ENCODE data around the gene USP46.

The USP46 gene

DNA sequence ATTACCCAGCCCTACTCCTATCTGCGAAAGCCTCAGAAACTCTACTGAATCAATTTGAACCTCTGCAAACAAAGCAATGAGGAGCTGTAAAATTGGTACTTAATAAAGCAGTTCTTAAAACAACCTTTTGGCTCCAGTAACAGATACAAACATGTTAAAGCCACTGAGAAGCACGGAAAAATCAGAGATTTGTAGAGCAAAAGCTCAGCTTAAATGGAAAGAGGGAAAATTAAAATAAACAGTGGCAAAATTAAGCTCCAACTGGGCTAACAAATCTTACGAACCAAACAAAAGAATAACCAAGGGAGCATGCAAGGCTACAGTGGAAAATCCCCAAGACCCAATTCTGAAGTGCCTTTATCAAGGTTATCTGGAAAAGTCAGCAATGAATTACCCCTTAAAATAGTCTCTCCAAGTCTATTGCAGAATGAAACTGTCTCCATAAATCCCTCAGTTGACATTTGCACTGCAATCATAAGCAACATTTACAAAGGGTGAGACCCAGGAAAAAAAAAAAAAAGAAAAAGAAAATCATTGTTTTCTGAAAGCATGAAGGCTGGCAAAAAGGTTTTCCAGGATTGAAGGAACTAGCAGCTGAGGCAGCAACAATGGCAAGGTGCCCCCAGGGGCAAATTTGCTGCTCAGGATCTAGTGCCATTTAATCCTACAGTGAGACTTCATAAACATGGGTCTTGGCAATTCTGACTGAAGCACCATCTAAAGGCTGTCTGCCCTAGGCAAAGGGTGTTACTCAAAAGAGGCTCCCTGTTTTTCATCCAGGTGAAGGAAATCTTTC, 40.1 kb downstream of the USP46 start:
- DNase-seq (ENCODE audit: low read depth) = no peak

DNA sequence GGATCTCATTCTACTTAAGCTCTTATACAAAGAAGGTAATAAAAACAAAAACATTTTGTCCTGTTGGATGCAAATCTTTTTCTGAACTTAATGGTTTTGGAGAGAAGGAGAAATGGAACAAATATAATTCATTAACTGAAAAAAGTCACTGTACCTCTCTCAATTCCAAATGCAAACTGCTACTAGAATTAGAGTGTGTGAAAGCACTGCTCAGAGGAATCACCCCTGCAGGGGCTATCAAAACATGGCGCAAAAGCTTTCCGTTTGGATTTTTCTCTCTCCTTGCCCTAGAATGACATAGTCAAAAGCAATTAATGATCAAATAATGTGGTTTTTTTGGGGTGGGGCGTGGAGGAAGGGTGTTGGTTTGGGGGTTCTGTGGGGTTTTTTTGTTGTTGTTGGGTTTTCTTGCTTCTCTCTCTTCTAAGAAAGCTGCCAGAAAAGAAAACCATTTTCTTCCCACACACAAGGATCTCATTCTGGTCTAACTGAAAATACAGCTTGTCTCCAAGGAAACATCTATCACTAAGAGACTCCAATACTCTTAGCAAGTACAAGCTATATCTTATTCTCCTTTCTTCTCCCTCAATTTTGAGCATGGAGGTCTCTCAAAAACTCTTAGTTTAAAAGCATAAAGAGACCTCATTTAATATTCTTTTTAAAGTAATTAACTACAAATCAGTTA, 41.6 kb downstream of the USP46 start:
- no peak for DNase-seq (ENCODE audit: low read depth)

DNA sequence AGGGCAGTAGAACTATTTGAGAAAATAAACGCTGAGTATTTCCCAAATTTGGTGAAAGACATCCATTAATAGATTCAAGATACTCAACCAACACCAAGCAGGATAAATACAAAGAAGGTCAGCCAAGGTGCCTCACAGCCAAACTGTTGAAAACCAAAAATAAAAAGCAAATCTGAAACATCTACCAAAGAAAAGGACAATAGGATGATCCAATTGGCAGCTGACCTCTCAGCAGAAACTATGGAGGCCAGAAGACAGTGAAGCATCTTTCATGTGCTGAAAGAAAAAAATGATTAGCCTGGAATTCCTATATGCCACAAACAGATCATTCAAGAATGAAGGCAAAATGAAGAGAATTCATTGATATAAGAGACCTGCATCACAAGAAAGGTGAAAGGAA, 44.9 kb downstream of the USP46 start:
- DNase-seq (ENCODE audit: low read depth) = no peak

DNA sequence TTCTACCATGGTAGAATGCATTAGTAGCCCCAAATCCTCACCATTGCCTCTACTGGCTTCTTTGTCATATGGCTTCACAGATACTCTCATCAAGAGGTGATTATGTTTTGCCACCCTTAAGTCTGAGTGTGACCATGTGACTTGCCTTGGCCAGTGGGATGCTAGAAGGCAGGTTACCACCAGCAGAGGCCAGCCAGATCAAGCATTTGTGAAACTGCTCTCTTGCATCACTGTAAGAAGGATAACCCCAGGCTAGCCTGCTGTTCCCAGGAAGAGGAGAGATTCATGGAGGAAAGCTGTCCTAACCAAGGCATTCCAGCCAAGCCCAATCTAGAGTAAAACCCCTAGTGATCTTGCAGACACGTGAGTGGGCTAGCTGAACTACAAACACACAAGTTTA, 46.8 kb downstream of the USP46 start:
- no peak for DNase-seq (ENCODE audit: low read depth)

DNA sequence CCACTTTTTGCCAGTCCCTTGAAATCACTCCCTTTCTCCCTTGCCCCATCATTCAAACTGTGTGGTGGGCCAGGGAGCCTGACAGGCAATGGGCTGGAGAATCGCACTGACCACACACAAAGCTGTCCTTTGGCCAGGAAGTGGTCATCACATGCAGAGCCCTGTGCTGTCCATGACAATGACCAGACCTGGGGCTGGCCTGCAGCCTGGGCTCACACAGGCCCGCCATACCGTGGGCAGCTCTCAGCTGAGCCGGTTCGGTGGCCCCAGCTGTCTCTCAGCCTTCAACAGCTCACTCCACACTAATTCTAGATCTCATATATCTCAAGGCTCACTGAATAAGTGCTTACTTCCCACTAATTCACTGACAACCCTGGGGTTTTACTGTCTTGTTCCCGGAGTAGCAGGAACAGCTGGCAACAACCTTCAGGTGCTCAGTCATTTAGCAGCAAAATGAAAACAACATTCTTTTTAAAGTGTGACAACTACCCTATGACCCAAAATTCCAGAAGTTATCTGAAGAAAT, 48.0 kb downstream of the USP46 start:
- DNase-seq (ENCODE audit: low read depth) = no peak

DNA sequence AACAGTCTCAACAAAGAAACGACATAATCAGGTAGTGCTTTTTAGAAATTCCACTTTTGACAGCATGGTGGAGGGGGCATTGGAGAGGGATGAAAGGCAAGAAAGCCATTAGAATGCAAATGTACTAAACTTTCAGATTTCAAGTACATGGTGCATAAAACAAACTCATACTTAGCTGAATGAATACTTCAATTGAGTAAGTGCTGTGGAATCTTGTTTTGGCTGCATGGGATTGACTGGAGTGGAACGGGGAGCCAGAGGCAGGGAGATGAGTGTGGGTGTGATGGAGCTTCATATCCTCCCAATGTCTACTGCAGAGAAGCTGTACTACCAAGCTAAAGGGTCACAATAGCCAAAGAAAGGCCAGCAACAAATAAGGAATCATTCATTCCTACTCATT, 52.4 kb downstream of the USP46 start:
- peak; percentile 41 for DNase-seq (ENCODE audit: low read depth)

DNA sequence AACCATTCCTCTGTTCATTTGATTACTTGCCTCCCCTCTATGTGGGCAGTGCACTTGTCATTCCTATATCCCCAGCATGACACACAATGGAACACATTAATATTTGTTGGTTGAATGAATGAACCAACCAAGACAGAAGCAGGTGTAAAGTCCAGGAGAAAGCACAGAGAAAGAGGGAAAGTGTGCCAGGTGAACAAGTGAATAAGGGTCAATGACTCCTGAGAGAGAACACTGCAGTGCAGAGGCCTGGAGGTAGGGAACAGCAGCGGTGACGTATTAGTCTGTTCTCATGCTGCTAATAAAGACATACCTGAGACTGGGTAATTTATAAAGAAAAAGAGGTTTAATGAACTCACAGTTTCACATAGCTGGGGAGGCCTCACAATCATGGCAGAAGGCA, 53.1 kb downstream of the USP46 start:
- DNase-seq (ENCODE audit: low read depth) = no peak

DNA sequence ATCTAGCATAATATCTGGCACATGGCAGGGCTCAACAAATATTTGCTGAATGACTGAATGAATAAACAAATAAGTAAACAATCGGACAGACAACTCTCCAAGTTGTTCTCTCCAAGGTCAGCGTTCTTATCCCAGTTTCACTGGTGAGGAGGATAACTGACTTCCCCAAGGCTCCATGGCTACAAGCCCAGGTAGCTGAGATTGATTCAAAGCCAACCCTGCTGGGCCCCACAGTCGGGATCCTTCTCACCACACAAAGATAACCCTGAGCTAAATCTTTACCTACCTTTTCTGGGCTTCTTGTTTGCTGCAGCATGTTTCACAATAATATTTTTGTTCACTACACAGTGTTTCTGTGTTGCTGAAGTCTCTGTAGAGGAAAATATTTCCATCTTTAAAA, 54.9 kb downstream of the USP46 start:
- DNase-seq (ENCODE audit: low read depth) = no peak

DNA sequence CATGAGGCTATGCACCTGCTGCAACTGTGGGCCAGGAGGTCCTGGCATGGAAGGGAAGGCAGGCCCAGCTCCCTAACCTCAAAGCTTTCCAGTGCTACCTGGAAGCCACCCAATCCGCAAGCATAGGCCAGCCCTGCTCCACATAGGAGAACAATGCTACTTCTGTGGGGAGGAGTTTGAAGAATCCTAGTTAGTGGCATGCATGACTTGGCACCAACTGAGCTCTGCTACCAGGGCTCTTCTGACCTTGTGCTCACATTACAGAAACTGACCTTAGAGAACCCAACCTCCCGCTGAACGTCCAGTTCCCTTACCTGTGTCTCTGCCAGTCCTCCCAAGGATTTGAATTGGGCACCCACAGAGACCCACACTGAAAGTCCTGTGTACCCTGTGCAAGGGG, 58.8 kb downstream of the USP46 start:
- DNase-seq (ENCODE audit: low read depth) = no peak

DNA sequence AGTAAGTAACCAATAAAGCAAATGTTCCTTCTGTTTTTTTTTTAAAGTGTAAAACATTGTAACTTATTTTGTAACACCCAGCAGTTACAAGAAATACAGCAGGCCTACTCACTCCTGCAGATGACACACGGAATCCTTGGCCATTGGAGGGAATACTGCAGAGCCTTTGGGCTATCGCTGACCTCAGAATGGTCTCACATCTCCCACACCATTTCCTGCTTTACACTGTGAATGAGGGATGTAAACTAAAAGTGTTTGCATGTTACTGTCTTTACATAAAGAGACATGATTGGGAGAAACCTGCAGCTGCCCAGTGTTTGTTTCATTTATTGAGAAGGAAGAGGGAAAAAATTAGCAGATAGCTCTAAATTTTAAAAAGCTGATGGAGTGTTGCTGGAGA, 64.1 kb downstream of the USP46 start:
- peak; percentile 30 for DNase-seq (ENCODE audit: low read depth)

DNA sequence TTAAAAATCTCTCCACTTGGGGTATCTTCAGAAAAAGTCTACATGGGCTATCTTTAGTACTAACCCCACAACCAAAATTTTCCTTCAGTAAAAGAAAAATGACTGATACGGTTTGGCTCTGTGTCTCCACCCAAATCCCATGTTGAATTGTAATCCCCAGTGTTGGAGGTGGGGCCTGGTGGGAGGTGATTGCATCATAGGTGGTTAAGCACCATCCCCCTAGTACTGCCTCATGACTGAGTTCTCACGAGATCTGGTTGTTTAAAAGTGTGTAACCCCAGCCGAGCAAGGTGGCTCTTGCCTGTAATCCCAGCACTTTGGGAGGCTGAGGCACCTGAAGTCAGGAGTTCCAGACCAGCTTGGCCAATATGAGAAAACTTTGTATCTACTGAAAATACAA, 66.8 kb downstream of the USP46 start:
- no peak for DNase-seq (ENCODE audit: low read depth)

DNA sequence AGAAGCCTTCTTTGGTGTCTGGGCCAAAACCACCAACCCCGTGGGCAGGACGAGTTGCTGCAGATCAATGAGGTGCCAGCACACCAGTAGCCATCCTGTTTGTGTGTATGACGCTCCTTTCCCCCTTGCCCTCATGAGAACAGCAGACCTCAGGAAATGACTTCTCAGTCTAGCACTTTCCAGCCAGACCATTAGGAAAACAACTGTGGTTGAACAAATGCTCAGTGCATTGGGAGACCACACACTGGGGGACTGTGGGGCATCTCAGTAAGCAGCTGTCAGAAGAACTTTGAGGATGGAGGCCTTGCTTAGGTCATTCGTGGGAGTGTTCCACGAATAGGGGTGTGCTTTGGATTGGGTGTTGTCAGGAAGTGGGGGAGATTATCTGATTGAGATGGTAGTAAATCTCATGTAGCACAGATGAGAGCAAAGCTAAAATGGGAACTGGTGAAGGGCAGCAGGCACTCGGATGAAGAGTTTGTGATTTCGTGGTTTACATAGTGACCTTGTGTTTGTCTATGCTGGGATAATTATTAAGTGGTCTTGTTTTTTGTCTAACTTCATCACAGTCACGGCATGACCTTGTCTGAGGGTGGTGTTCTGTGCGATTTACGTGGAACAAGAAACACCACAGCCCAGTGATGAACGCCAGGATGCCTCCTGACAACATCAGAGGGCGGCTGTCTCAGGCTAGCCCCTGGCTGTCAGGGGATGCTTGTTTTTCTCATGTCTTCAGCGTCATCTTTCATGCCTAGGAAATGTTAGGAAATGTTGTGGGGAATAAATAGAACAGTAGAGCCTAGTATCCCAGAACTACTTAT, 70.1 kb downstream of the USP46 start:
- peak; percentile 84 for DNase-seq (ENCODE audit: low read depth)

DNA sequence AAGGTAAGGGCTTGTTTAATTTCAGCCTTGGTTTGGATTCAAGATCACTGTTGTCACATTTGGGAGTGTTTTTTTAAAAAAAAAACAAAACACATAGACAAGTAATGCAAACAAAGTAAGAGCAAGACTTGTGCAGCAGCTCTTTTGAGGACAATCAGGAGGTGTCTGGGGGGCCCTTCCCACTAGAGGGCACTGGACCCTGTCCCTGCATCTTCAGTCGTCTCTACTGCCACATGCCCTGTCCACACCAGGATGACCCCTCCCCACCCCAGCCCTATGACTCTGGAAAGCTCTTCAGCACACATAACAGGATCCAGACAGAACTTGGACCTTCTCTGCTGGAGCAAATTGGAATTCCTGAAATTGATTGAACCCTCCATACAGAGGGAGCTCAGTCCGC, 71.0 kb downstream of the USP46 start:
- peak; percentile 35 for DNase-seq (ENCODE audit: low read depth)

DNA sequence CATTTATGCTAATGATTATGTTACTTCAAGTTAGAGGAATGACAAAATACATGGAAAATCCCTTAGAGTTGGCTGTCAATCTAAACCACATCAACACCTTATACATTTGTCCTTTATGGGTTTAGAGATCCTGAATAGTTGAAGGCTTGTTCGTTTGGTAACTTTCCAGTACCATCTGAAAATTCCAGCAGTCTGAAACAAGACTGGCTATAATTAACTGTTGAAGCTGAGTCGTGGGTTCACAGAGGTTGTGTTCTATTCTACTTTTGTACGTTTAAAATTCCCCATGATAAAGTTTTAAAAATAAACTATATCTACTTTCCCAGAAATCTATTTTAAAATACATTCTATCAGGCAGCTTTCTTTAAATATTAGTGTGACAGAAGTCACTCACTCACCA, 73.0 kb downstream of the USP46 start:
- peak; percentile 35 for DNase-seq (ENCODE audit: low read depth)

DNA sequence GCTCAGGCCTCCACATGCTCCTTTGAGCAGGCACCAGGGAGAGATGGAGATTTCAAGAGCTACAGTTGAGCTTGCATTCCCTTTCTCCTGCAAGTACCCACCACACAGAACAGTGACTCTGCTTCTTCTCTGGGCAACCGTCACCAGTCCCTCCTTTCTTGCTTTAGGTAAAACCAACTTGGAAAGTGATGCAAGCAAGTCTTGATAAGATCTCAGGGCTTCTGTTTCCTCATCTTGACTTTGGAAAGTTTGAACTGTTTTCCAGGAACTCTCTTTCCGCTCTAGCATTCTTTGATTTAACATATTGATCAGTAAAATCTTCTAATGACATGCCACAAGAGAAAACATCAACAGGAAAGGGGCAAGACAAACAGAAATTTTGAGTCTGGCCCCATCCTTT, 73.7 kb downstream of the USP46 start:
- no peak for DNase-seq (ENCODE audit: low read depth)

DNA sequence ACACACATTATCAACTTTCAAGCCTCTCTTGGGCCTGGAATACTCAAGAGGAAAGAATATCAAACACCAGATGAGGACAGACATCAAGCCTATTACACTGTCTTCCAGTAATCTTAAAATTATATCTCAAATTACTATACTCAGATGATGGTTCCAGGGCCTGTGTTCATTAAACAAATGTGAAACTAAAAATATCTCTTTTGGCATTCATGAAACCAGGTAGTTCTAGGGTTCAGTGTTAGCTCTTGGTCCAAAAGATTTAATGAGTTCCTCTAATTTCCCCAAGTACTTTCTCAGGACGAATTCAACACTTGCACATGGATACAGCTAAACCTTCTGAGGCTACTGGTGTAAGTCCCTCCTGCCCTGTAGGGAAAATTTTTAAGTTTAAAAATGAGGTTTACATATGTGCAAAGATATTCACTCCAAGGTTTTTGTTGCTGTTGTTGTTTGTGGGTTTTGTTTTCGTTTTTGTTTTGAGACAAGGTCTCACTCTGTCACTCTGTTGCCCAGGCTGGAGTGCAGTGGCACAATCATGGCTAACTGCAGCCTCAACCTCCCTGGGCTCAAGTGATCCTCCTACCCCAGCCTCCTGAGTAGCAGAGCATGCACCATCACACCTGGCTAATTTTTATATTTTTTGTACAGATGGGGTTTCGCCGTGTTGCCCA, 79.4 kb downstream of the USP46 start:
- no peak for DNase-seq (ENCODE audit: low read depth)

DNA sequence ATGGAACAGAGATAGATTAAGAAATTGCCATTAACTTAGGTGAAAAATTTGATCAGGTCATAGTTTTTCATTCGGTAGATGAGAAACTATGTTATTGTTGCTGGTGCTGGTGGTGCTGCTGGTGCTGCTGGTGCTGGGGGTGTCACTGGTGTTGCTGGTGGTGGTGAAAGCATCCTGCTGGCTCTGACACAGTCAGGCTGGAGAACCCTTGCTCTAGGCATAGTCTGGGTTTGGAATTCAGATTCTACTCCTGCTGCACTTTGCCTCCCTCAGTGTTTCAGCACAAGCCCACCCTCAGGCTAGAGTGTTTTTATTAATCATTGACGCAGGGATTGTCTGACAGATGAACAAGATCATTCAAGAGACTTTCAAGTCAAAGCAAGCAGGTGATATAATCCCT, 80.2 kb downstream of the USP46 start:
- DNase-seq (ENCODE audit: low read depth) = no peak

DNA sequence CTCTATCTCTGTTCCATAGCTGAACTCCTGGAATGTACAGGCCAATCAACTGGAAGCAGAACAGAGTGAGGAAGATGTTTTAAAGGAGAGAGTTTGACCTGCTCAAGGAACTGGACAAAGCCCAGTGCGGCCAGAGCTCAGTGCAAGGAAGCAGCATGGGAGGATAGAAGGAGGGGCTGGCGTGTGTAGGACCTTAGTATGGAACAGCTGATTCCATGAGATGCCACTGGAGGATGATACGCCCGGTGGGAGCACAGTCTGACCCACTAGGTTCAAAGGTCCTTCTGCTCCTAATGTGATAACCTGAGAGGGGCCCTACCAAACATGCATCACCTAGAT, 81.5 kb downstream of the USP46 start:
- no peak for DNase-seq (ENCODE audit: low read depth)

DNA sequence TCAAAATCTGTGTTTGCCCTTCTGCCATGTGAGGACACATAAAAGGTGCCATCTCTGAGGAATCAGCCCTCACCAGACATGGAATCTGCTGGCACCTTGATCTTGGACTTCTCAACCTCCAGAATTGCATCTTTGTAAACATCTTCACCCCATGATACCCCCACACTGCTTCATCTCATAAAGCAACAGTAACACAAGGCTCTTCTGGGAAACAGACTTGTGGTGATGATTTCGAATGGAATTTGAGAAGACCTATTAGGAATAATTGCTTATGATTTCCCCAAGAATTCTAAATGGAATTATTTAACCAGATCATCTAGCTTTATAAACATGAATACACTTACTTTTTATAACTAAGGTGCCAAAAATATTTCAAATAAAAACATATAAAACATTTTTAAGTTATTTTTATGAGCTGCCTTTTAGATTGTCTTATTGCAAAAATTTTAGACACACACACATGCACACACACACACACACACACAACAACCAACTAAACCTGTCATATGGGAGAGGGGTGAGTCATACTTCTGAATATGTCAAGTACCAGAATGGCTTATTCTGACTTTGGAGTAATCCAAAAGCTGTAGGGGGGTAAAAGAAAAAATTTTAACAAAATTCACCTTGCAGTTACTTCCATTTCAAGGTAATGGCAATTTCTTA, 82.0 kb downstream of the USP46 start:
- peak; percentile 61 for DNase-seq (ENCODE audit: low read depth)

DNA sequence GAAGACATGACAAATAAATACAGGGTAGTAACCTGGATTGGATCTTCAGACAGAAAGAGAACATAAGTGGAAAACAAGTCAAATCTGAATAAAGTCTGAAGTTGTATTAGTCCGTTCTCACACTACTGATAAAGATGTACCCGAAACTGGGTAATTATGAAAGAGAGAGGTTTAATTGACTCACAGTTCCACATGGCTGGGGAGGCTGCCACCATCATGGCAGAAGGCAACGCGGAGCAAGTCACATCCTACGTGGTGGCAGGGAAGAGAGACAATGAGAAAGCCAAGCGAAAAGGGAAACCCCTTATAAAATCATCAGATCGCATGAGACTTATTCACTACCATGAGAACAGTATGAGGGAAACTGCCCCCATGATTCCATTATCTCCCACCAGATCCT, 82.8 kb downstream of the USP46 start:
- no peak for DNase-seq (ENCODE audit: low read depth)

DNA sequence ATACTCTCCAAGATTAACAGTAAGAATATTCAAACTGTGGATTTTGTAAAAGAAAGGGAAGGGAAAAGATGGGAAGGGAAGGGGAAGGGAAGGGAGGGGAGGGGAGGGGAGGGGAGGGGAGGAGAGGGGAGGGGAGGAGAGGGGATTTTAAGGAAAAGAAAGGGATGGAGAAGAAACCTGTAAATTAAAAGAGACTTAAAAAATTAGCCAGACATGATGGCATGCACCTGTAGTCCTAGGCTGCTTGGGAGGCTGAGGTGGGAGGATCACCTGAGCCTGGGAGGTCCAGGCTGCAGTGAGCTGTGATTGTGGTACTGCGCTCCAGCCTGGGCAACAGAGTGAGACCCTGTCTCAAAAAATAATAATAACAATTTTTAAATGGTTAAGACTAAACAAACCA, 83.7 kb downstream of the USP46 start:
- DNase-seq (ENCODE audit: low read depth) = no peak

DNA sequence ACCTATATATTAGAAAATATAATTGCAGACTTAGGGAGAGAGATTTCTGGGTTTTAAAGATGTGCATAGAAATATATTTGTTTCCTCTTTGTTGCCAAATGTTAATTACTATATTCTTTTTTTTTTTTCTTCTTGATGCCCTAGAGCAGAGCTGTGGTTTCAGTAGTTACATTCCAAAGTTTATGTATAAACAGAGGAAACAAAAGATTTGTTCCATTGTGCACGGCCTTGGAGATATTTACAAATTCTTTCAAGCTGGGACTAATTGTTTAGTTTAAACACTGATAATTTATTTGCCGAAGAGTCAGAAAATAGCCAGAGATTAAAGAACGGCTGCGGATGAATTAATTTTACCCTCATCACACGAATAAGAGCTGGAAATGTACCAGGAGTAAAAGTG, 85.1 kb downstream of the USP46 start:
- peak; percentile 60 for DNase-seq (ENCODE audit: low read depth)

Measured in EH (cell line).